ENCODE measurements around the gene IKBKE.

Gene IKBKE

DNA sequence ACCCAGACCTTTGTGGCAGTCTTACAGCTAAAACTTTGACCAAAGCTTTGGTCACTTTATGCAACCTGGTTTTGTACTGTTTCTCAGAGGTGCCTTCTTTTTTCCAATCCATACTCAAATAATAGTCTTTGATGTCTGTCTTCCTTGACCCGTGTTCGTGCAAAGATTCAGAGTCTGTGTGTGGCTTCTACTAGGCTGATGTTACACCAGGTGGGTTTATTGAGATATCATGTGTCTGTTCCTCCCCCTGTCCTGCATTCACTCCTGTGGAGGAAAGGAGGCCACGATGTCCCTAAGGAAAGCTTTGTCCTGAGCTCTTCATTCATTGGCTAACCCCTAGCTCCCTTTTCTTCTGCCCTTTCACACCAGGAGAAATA lies 15.0 kb upstream of the IKBKE start:
- no peak for DNase-seq (ENCODE audit: low spot score)

DNA sequence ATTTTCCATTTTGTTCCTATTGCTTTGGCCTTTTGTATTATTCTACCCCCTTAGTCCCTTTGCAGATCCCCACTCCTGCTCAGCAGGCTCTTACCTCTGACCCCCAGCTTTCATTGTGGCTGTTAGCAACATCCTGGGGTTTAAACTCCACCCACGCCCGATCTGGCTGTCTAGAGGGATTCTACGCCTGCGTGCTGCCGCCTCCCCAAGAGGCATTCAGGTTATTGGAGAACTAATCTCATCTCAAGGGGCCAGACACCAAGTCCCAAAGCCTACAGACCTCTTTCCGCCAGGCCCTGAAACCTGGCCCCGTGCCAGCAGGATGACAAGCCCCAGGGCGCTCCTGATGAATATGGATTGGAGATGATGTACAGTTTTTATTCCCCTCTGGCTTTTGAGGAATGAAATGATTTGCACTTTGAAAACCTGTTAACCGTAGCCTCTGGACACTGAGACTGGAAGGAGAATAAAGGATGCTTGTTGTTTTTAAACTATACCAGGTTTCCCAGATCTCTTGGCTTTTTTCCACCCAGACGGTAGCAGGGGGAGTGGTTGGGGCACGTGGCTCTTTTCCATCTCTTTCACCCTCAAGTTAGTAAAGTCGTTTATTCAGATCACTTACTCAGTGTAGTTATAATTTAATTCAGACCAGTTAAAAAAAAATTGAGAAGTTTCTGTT lies 14.5 kb upstream of the IKBKE start:
- no peak for DNase-seq (ENCODE audit: low spot score)

DNA sequence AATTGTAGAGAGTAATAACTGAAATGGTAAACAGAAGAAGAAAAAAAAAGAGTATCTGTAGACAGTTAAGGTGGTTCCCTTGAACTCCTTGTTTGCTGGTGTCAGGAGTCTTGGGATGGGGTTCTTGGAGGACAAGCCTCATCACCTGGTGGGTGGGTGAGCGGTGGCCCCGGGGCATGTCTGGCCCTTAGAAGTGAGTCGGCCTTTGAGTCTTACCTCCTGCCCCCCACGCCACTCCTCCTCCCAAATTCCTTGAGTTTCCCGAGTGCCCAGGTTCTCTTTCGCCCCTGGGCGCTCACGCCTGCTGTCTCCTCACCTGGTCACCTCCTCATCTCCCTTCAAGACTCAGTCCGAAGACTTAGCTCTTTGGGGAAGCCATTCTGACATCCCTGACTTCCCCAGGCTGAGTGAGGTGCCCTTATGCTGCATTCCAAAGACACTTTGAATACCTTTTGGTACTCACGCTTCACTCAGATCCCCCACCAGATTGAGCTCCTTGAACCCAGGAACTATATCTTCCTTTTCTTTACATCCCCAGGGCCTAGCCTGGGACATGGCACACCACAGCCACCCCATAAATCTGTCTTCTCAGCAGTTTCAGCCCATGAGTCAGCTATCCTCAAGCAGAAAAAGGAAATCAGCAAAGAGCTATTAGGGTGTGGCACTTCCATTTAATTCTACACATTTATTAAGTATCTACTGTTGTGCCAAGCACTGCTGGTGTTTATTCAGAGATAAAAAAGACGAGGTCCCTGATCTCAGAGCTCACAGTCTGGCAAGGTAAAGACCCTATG lies 13.5 kb upstream of the IKBKE start:
- DNase-seq (ENCODE audit: low spot score), result no peak

DNA sequence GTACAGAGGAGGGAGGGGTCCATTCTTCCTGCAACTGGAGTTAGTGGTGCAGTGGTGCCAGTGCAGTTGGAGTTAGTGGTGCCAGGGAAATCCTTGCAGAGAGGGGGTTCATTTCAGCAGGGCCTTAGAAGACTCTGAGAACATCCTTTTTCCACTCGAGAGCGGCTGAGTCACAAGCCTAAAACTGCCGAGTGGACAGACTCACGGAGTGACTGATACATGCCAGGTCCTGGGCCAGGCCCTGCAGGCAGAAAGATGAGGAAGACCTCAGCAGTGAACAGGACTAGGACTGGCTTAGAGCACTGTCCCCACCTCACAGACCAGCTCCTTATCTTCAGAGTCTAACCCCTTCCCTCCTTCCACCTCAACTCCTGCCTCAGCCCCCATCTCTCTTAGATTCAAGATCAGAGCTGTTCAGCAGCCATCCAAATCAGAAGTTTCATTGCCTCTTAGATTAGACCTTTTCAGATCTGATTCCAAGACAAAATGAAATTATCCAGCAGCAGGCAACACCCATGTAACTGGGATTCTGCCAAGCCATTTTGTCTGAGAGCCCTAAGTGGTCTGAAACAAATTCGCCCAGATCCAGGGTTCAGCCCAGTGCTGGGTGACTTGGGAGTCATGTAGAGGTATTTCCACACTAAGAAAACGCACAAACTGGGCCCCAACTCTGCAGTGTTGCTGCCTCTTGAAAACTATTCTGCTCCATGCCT lies 12.7 kb upstream of the IKBKE start:
- DNase-seq (ENCODE audit: low spot score), result no peak

DNA sequence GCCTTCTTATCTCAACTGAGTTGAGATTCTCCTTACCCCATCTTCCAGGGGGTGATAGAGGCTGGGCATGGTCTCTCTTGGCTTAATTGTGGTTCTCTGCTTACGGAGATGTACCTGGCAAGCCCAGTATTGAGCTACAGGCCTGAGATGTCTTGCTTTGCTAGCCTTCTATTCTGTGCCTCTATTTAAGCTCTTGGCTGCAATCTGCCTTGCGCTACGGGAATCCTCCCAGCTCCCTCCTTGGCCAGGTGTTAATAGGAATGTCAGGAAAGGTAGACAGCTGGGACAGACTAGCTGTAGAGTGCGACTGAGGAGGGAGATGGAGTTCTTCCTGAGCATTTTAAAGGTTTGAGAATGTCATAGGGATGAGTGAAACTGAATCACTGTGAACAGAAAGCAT lies 10.6 kb upstream of the IKBKE start:
- DNase-seq (ENCODE audit: low spot score), result no peak

DNA sequence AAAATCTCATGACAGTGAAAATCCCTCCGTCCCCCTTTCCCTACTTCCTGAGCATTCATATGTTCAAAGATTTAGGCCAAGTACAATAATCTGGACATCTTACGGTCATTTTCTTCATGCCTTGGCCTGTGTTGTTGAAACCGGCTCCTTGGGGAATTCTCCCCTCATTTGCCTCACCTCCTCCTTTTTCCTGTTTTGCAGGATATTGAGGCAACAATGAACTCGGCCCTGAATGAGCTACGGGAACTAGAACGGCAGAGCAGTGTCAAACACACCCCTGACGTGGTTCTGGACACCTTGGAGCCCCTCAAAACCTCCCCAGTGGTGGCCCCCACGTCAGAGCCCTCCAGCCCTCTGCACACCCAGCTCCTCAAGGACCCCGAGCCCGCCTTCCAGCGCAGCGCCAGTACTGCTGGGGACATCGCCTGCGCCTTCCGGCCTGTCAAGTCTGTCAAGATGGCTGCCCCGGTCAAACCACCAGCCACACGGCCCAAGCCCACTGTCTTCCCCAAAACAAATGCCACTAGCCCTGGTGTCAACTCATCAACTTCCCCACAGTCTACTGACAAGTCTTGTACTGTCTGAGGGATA lies 9.3 kb upstream of the IKBKE start:
- DNase-seq (ENCODE audit: low spot score), result no peak

DNA sequence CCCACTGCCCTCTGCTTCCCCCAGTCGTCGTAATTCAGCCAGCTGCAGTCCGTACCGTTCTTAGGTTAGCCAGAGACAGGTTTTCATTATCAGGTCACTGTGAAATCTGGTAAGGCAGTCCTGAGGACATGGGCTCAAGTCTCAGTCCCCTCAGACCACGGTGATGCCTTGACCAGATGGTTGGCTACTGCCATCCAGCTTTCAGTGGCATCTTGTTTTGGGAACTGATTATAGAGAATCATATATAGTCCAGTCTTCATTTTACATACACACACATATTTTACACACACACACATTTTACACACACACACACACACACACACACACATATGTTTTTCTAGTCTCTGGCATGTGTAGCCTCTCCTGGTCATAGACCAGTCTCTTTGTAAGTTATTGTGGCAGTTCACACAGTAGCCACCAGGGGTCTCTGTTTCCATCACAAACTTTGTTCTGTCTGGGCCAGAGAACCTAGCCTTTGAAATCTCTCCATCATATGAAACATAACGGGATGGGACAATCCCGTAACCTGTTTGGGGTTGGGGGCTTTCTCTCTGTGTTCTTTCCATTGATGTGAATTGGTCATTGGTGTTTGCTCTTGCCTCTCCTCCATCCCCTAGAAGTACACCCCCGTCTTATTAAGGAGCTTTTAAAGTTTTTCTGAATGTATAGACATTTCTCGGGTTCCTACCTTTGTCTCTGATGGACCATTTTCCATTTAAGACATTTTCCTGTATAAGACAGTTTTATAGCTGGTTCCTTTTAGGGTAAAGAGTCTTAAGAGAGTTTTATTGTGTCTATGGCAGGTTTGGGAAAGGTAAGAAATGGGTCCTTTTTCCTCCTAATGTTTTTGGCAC lies 8.4 kb upstream of the IKBKE start:
- DNase-seq (ENCODE audit: low spot score), result peak; percentile 75

DNA sequence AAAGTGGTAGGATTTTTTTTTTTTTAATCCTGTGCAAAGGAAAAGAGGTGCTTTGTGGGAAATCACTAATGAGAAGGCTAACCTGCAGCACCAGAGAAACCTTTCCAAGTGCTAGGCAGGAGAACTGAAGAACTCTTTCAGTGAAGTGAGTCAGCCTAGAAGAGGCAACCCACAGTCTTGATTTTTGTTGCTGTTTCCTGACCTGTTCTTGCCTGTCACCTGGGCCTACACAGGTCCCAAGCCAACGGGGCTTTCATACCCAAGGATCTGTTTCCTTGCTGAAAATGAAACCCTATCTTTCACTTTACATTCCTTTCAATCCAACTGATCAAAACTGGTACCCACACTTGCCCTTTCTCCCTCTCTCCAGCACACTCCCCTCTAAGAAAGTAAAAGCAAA lies 7.1 kb upstream of the IKBKE start:
- DNase-seq (ENCODE audit: low spot score), result no peak

DNA sequence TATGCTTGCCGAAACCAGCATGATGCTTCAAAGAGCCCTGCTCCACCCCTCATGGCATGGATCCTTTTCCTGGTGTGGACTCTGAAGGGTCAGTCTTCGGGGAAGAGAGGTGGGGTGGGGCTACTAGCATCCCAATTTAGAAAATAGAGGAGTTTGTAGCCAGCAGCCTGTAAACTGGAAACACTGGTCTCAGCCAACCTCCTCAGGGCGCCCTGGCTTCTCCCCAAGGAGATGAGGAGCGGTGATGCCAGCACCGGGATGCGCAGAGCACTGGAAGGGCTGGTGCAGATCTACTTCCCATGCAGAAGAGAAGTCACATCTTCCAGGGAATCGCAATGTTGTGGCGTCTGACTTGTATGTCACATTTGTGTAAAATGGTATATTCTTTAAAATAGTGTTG lies 6.4 kb upstream of the IKBKE start:
- no peak for DNase-seq (ENCODE audit: low spot score)

DNA sequence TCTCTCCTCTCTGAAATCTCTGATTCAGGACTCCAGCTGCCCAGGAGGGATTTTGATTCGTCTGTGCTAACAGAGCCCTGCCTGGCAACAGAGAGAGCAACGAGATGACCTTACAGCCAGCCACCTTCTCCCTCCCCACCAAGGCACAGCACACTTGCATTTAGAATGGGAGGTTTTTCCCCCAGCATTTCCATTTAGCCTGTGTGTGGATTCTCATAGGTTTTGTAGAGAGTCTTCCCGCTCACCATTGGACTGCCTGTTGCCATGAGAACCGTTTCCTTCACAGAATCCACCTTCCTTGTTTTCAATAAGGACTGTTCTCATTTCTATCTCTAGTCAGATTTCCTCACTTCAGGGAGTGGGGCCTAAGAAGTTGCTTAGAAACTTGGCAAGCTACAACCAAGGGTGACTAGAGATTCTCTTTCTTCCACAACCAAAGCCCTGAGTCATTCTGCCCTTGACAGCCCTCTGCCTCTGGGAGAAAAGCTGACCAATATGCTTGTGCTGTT lies 5.8 kb upstream of the IKBKE start:
- DNase-seq (ENCODE audit: low spot score), result peak; percentile 65

DNA sequence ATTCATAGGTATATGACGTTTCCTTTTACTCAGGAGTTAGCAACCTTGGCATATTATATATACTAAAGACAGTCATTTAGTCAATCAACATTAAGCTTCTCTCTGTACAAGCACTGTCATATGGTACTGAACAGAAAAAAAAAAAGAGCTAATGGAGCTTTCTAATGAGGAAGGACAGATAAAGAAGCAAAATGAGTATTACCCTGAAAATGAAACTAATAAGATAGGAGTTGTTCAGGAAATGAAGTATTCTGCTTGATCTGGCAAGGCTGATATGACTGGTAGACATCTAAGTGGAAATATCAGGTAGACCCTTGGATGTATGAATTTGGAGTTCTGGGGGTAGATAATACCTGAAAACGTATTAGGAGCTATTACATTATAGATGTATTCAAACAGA lies 4.3 kb upstream of the IKBKE start:
- no peak for DNase-seq (ENCODE audit: low spot score)

DNA sequence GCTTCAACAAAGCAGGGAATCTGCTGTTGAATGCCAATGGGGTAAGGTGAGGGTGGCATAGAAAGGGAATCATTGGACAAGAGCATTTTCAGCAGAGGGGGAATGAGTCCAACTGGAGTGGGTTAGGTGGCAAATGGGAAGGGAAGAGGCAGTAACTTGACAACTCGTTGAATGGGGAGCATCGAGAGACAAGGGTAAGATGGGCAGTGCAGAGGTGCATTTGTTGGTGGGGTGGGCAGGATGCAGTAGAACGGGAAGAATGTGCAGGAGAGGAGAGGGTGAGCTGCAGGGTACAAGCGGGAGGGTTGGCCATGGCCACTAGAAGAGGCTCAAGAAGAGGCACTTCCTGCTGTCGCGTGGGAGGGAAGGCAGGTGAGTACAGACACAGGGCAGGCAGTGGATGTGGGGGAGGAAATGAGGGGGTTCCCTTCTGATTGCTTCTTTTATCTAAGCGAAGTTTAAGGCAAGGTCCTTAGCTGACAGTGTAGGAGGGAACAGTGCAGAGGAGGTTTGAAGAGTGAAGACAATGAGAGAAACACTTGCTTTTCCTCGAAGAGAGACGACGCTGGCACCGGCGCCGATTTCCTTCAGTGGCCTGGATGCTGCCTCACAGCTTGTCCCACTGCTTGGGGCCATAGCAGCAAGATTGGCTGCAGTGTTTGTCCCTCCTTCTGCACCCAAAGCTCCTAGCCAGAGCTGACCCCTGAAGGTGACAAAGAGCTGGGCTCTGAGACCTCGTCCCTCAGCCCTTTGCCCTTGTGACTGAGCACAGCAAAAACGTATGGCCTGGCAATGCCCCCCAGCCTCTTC lies 3.2 kb upstream of the IKBKE start:
- no peak for DNase-seq (ENCODE audit: low spot score)

DNA sequence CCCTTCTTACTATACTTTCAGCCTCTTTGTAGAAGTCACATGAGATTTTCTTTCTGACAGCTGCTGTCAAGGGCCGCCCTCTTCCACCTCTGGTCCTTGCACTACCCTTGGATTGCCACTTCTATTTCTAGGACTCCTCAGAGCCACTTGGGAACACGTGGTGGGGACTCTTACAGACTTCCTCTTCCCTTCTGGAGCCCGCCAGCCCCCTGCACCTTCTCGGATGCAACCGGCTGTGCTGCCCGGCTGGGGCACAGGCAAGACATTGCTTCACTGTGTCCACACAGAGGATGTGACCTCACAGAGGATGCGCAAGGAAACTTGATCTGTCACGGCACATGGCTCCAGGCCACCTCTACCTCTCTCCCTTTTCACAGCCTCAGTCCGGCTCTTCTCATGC lies 2.4 kb upstream of the IKBKE start:
- DNase-seq (ENCODE audit: low spot score), result peak; percentile 71

DNA sequence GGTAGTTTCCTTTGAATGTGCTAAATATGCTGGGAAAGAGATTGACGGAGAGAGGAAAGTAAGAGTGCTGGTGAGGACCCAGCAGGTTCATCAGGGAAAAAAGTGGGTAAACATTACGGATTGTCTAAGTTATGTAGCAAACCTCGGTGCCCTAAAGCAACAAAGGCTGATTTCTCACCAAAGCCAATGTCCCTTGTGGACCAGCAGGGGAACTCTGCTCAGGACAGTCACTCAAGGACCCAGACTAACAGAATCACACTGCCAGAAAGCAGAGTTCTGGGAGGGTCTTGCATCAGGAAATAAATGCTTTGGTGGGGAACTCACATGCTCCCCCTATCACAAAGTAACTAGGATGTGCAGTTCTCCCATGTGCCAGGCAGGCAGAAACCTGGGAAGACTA lies 1.7 kb upstream of the IKBKE start:
- DNase-seq (ENCODE audit: low spot score), result no peak

DNA sequence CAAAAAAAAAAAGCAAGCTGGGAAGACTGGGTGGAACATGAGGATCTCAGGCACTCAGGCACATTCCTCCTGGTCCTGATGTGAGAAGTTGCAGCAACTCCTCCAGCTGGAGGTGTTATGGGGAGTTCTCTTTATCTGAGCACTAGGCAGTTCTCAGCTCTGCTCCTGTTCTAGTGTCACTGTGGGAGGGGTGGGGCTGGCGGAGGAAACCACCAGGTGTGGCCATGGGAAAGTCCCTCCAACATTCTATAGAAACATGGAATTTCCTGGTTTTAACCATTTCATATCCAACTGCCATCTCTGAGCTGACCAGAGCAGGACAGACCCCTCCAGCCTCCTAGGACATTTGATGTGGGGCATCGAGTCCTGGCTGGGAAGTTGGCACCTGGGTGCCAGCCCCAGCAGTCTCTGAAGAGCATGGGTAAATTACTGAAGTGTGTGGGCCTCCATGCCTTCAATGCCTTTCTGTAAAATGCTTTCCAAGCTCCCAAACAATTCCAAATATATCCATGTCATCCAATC lies 804 bp upstream of the IKBKE start:
- no peak for DNase-seq (ENCODE audit: low spot score)

DNA sequence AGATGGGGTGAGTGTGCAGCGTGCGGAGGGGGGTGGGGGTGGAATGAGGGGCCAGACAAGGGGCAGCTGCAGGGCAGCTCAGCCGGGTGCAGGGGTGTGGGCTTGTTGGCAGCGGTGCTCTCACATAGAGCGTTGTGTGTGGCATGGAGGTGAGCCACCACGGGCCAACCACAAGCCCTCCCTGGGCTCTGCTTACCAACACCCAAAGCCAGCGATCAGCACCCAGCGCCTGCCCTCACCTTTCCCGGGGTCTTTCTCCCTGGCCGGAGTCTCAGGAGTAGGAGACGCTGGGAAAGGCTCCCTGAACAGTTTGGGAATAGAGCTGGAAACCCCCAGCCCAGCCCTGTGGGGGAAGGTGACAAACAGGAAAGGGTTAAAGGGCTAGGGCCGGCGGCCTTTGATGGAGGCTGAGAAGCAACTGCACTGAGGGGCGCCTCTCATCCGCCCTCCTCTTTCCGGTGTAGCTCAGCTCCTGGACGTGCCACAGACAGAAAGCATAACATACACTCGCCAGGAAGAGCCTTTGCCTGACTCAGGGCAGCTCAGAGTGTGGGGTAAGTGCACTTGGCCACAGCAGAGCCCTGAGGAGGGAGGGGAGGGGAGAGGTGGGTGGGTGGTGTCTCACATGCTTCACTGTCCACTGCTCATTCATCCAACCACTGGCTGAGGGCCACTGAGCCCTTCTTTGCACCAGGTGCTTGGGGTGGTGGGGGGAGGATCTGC lies 577 bp downstream of the IKBKE start:
- DNase-seq (ENCODE audit: low spot score), result no peak

DNA sequence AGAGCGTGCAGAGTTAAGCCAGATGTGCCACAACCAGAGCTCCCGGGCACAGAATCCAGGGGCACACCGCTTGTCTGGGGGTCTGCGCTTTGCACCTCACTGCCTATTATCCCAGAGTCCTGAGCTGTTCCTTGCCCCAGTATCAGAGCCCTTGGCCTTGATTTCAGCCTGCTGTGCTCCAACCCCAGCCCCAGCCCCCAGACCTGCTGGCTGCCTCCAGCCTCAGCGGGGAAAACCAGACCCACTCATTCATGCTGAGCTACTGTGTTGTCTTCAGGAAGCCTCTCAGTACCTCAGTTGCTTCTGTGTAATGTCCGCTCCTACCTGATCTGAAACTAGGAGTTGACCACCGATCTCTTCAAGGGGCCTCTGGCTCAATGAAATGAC lies 1.1 kb downstream of the IKBKE start:
- DNase-seq (ENCODE audit: low spot score), result no peak

DNA sequence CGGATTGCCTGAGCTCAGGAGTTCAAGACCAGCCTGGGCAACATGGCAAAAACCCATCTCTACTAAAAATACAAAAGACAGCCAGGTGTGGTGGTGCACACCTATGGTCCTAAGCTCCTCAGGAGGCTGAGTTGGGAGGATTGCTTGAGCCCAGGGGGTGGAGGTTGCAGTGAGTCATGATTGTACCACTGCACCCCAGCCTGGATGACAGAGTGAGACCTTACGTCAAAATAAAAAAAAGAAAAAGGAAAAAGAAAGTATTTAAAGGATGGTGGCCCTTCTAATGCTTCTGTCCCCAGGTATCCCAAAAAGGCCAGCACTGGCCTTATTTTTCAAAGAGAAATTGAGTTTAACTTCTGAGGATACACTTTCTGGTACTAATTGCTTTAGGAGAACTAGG lies 1.7 kb downstream of the IKBKE start:
- no peak for DNase-seq (ENCODE audit: low spot score)

DNA sequence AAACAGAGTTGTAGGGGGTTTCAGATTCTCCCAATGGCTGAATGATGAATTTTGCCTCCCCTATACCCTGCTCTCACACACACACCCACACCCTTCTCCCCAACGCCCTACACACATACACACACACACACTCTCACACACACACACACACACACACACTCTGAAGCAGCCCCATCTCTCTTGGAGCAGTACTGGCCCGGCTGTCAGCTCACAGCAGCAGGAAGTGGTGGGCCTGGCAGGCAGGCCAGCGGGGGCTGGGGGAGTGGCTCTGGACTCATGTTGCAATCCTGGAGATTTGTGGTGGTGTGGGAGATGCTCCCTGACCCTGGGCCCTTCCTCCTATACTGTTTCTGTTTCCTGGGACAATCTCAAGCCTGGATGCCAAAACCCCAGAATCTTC lies 2.2 kb downstream of the IKBKE start:
- DNase-seq (ENCODE audit: low spot score), result no peak

DNA sequence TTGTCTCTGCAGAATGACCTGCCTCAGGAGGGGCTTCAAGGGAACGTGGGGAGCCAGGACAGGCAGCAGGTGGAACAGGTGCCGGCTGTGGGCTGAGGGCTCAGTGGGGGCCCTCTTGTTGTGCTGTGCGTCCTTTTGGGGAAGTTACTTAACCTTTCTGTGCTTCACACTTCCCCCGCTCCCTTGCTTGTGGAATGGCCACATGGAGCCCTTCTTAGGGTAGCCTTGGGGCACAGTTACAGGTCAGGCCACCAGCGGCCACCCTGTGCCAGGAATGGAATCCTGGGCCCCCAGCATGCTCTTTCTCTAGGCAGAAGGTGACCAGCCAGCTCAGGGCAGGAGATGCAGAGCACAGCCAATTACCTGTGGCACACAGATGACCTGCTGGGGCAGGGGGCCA lies 2.6 kb downstream of the IKBKE start:
- no peak for DNase-seq (ENCODE audit: low spot score)
